GM18861 (cell line): ENCODE data around the gene ZC3H7A.
A peak's percentile ranks its signal among the peaks of the same experiment; 100 is the strongest.
"Not testable (repeated sequence)": the region's sequence is repeated elsewhere in the genome, so short reads cannot be mapped to it uniquely, and the experiment has no call there.

ENCODE experiments used
- ATAC-seq: cut with Tn5 transposase; IDR thresholded peaks from one replicate; pipeline ENCODE4 v1.9.1; 2021; ENCODE audit not compliant: unreplicated experiment

The ZC3H7A gene

GRCh38 chr16:11800382-11800718, 3.3 kb upstream of the ZC3H7A start:
- no peak for ATAC-seq

- ATAC-seq = no peak
Measured at GRCh38 chr16:11799509-11800381, 2.7 kb upstream of the ZC3H7A start.

- no peak for ATAC-seq
Measured at GRCh38 chr16:11799017-11799381, 1.9 kb upstream of the ZC3H7A start.

GRCh38 chr16:11797957-11798299, 870 bp upstream of the ZC3H7A start:
- ATAC-seq = no peak

- no peak for ATAC-seq
Measured at GRCh38 chr16:11796227-11797165, 562 bp downstream of the ZC3H7A start.

- ATAC-seq = no peak
Measured at GRCh38 chr16:11795887-11796226, 1.2 kb downstream of the ZC3H7A start.

GRCh38 chr16:11794996-11795886, 1.8 kb downstream of the ZC3H7A start:
- ATAC-seq = no peak

GRCh38 chr16:11794447-11794846, 2.6 kb downstream of the ZC3H7A start:
- ATAC-seq = no peak

- no peak for ATAC-seq
Measured at GRCh38 chr16:11793840-11794239, 3.2 kb downstream of the ZC3H7A start.

GRCh38 chr16:11792410-11793241, 4.4 kb downstream of the ZC3H7A start:
- ATAC-seq = no peak

- ATAC-seq = no peak
Measured at GRCh38 chr16:11791144-11791828, 5.8 kb downstream of the ZC3H7A start.

GRCh38 chr16:11788914-11789313, 8.1 kb downstream of the ZC3H7A start:
- no peak for ATAC-seq

- ATAC-seq = not testable (repeated sequence)
Measured at GRCh38 chr16:11784980-11785599, 12.0 kb downstream of the ZC3H7A start.

GRCh38 chr16:11784381-11784780, 12.7 kb downstream of the ZC3H7A start:
- not testable (repeated sequence) for ATAC-seq

- no peak for ATAC-seq
Measured at GRCh38 chr16:11784038-11784369, 13.1 kb downstream of the ZC3H7A start.

GRCh38 chr16:11783319-11784037, 13.6 kb downstream of the ZC3H7A start:
- peak; percentile 50 for ATAC-seq

- no peak for ATAC-seq
Measured at GRCh38 chr16:11781773-11782172, 15.3 kb downstream of the ZC3H7A start.

GRCh38 chr16:11780991-11781680, 15.9 kb downstream of the ZC3H7A start:
- no peak for ATAC-seq
